Astrocyte of the cerebellum (primary cell): ENCODE measurements around the gene PSMB9.

ENCODE experiments used
- DNase-seq: peaks from one replicate; pipeline ENCODE4 v3.0.0-alpha.2; 2011; ENCODE audit warnings: low read depth
- H3K4me3 ChIP-seq: 2 replicates; pipeline ENCODE4 v1.5.1; 2011; ENCODE audit warnings: mild to moderate bottlenecking, low read depth, low read length, moderate library complexity
- CTCF ChIP-seq: IDR thresholded peaks from 2 replicates; pipeline ENCODE4 v1.5.1; 2012; ENCODE audit warnings: low read length, low read depth, moderate library complexity, mild to moderate bottlenecking; ENCODE audit errors: missing control alignments
- in situ Hi-C: cut with HindIII; loops from 2 replicates; pipeline ENCODE4 v1.10.0; 2017; ENCODE audit warnings: low sequenced_read_pairs

The PSMB9 gene

GRCh38 chr6:32816746-32817204, 37.2 kb upstream of the PSMB9 start, which contains the start of gene HLA-DOB:
TSS of gene HLA-DOB (minus strand) at chr6:32817002. CDS start at chr6:32816951, 51 bp downstream.
- H3K4me3 ChIP-seq, result no peak within 1 kb of the TSS
- in situ Hi-C loops, result no loop called here
- no peak for DNase-seq
- TF ChIP-seq CTCF, result no peak

GRCh38 chr6:32818867-32819266, 35.1 kb upstream of the PSMB9 start:
- in situ Hi-C loops, result no loop called here
- no peak for DNase-seq
- H3K4me3 ChIP-seq, result no peak overlapping the region
- no peak for TF ChIP-seq CTCF

GRCh38 chr6:32819729-32820128, 34.3 kb upstream of the PSMB9 start:
- TF ChIP-seq CTCF, result no peak
- in situ Hi-C loops, result no loop called here
- DNase-seq, result peak; percentile 27
- no peak overlapping the region for H3K4me3 ChIP-seq

- TF ChIP-seq CTCF, result peak; percentile 32
- no peak overlapping the region for H3K4me3 ChIP-seq
- DNase-seq, result peak; percentile 3
- in situ Hi-C loops, result no loop called here
Measured at GRCh38 chr6:32825966-32826365, 28.0 kb upstream of the PSMB9 start.

GRCh38 chr6:32827025-32827424, 27.0 kb upstream of the PSMB9 start:
- no peak for TF ChIP-seq CTCF
- DNase-seq, result no peak
- in situ Hi-C loops, result no loop called here
- H3K4me3 ChIP-seq, result no peak overlapping the region

- no peak for TF ChIP-seq CTCF
- no peak for DNase-seq
- in situ Hi-C loops, result no loop called here
- no peak overlapping the region for H3K4me3 ChIP-seq
Measured at GRCh38 chr6:32829495-32829894, 24.5 kb upstream of the PSMB9 start.

GRCh38 chr6:32830017-32830416, 24.0 kb upstream of the PSMB9 start:
- H3K4me3 ChIP-seq, result no peak overlapping the region
- no peak for TF ChIP-seq CTCF
- in situ Hi-C loops, result no loop called here
- no peak for DNase-seq
